Mammary epithelial cell (primary cell): ENCODE measurements around the gene GUCD1.

Experiments
- CTCF ChIP-seq, 2 donors: IDR thresholded peaks in 1 of 2; conservative IDR thresholded peaks in 1 of 2; 2 replicates each; pipeline ENCODE4 v1.5.1; 2011 to 2012; ENCODE audit warnings: inconsistent platforms in 2 of 2, low read length in 2 of 2, mild to moderate bottlenecking in 2 of 2, control low read depth in 1 of 2, low read depth in 1 of 2; ENCODE audit not compliant: insufficient read depth in 1 of 2; ENCODE audit errors: extremely low read depth in 1 of 2
- EZH2 ChIP-seq: IDR thresholded peaks from 2 replicates; pipeline ENCODE4 v1.6.1; 2012; ENCODE audit warnings: low read length, inconsistent platforms, borderline replicate concordance

- no peak for TF ChIP-seq CTCF (conservative IDR thresholded peaks at IDR 0.05 in 1 of 2, IDR thresholded peaks at IDR 0.05 in 1 of 2; ENCODE audit: extremely low read depth in 1 of 2, insufficient read depth in 1 of 2, low read depth in 1 of 2, low read length in 2 of 2)
- no peak for TF ChIP-seq EZH2
Measured at GRCh38 chr22:24543185-24543601, 11.7 kb downstream of the GUCD1 start.
